GM13977 (cell line): ENCODE data around the gene NTM.

Experiments used
- DNase-seq: peaks from one replicate; pipeline ENCODE4 v3.0.0; 2012; ENCODE audit warnings: low spot score
- in situ Hi-C: fragments of 300-500 bp; cut with MboI; formaldehyde crosslinking; loops from one replicate; pipeline ENCODE4 v1.12.0; 2022; ENCODE audit warnings: low sequenced_read_pairs, low pct_unique_long_range_greater_than_20kb, mixed read lengths, inconsistent platforms; ENCODE audit not compliant: unreplicated experiment
- TF ChIP-seq, protein P1 (sequence below): IDR thresholded peaks from 2 replicates; pipeline ENCODE4 v1.5.1; 2012; ENCODE audit warnings: mild to moderate bottlenecking, control low read depth; ENCODE audit not compliant: insufficient read depth; ENCODE audit errors: extremely low read depth, missing control alignments

NTM gene

DNA sequence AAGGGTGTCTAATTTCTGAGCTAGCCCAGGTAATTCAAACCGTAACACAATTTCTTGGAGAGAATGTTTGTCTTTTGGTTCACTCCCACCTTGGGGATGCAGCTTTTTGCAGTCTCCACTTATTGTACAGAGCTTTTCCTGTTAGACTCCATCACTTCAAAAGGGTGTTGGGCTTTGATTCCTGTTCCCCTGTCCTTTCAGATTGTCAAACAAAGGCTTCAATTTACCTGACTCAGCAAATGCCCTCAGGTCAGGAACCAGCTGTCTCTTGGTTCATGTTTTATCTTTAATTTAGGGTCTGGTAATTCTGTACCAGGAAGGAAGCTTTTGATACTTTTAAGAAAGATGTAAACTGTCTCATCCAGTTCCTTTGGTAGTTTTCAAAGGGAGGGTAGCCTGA is 880.6 kb downstream of the NTM start:
- TF ChIP-seq, protein P1, sequence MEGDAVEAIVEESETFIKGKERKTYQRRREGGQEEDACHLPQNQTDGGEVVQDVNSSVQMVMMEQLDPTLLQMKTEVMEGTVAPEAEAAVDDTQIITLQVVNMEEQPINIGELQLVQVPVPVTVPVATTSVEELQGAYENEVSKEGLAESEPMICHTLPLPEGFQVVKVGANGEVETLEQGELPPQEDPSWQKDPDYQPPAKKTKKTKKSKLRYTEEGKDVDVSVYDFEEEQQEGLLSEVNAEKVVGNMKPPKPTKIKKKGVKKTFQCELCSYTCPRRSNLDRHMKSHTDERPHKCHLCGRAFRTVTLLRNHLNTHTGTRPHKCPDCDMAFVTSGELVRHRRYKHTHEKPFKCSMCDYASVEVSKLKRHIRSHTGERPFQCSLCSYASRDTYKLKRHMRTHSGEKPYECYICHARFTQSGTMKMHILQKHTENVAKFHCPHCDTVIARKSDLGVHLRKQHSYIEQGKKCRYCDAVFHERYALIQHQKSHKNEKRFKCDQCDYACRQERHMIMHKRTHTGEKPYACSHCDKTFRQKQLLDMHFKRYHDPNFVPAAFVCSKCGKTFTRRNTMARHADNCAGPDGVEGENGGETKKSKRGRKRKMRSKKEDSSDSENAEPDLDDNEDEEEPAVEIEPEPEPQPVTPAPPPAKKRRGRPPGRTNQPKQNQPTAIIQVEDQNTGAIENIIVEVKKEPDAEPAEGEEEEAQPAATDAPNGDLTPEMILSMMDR: no peak
- DNase-seq: no peak
- in situ Hi-C loops: no loop called here

DNA sequence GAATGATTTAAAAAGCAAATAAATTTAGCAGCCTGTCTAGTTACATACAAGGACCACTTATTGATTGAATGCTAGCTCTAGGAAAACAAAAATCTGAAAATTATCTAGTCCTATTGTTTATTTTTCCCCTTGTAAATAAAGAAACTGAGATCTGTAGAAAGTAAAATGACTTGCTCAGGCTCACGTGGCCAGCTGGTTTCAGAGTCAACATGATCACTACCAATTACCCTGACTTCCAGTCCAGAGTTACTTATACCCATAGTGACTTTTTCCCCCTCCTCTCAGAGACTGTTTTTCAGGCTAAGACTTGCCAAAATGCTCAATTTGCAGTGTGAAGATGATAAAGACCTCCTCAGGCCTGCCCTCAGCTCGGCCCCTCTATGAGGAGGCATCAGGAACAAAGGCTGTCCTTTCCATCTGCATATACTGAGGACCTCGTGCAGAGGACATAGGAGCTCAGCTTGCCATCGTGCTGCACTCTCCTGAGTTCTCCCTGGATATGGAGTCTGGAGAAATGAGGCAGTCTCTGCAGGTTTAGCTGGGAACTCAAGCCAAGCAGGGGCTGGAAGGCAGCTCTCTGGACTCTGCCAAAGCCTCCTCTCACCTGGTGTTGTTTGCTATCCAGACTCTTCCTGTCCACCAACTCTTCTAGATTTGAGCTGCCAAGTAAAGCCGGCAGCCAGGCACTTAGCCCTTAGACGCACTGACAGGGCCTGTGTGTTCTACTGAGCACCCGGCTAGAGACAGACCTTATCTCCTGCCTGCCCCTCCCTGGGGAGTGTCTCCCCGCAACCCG is 883.3 kb downstream of the NTM start:
- in situ Hi-C loops: no loop called here
- TF ChIP-seq, protein P1: no peak
- no peak for DNase-seq

DNA sequence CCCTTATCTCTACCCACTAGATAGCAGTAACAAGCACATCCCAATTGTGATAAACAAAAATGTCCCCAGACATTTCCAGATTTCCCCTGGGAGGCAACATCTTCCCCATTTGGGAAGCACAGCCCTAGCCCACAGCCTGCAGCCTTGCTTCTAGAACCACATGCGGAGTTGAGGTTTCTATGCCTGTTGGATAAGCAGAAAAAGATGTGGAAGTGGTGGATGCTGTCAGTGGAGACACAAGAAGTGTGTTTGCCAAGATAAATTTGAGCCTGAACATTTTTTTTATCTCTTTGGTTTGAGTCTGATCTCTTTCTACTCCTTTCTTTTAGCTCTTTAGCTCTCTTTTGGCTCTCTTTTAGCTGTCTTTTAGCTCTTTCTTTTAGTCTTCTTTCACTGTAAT is 884.5 kb downstream of the NTM start:
- no peak for DNase-seq
- TF ChIP-seq, protein P1: no peak
- in situ Hi-C loops: no loop called here

DNA sequence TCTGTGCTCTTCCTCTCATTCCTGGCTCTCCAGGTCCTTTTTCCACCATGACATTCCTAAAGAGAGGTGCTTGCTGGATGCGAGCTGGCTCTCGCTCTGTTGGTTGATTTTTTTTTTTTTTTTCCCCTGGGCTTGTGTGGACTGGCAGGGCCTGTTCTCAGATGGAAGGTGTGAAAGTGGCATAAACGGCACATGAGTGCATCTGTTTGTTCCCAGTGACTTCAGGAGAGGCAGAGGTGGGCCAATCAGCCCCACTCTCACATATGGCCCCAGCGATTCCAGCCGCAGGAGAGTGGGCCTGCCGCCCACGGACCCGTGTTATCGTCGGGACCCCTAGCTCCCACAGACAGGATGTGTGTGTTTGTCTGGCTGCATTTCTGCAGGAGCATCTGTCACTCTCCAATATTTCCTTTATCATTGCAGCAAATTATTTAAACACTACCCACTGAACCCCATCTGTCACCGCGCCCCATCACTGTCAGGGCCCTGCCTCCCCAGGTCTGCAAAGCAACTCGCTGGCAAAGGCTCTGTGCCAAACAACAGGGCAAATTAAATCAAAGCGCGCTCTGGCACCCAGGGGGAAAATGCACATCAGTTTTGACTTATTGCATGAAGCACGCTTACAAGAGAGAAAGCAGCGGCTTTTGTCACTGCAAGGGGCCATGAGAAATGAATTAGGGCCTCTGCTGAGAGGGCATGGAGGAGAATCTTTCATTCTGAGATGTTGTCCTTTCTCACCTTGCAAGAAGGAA is 886.3 kb downstream of the NTM start:
- TF ChIP-seq, protein P1: no peak
- no peak for DNase-seq
- in situ Hi-C loops: no loop called here

DNA sequence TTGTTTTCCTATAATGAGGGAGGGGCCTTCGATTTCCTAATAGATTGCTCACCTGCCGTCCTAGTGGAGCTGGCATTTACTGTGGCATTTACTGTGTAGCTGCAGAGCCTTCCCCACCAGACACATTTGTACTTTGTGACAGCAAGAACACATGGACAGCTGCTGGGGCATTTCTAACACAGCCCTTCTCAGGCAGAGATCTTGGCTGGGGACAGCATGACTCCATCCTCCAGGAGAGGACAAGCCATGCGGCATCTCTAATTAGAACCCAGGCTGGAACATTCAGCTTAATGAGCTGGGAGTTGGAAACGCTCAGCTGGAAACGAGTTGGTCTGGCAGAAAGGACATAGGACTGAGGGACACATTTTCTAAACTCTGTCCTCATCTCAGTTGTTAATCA is 887.5 kb downstream of the NTM start:
- DNase-seq: no peak
- TF ChIP-seq, protein P1: no peak
- in situ Hi-C loops: no loop called here

DNA sequence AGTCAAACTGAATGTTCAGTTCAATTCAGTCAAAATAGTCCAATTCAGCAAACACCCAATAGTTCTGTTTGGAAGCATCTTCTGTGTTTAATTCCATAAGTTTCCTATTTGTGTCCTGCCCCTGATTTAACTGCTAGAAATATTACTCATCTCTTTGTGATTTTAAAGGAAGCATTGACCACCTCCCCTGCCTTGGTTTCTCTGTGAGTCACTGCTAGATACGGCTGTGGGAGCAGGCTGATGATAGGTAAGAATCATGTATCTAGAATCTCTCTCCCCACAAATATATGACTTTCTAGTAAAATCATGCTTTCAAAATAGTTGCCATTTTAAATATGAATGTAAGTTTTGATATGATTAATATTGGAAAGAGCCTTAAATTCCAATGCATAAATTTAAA is 888.5 kb downstream of the NTM start:
- no peak for DNase-seq
- in situ Hi-C loops: no loop called here
- TF ChIP-seq, protein P1: no peak
